ENCODE results near the gene BAG5. TPM values are rescaled to one million over a fixed set of nuclear protein-coding genes. Genes with fewer than 3 reads are reported as not detected.

BAG5 gene
- total RNA-seq, 1 donor from 2014 or later = 32.1 TPM

GRCh38 chr14:103509864-103510723, 52.4 kb downstream of the BAG5 start:
- TF ChIP-seq, protein P1, sequence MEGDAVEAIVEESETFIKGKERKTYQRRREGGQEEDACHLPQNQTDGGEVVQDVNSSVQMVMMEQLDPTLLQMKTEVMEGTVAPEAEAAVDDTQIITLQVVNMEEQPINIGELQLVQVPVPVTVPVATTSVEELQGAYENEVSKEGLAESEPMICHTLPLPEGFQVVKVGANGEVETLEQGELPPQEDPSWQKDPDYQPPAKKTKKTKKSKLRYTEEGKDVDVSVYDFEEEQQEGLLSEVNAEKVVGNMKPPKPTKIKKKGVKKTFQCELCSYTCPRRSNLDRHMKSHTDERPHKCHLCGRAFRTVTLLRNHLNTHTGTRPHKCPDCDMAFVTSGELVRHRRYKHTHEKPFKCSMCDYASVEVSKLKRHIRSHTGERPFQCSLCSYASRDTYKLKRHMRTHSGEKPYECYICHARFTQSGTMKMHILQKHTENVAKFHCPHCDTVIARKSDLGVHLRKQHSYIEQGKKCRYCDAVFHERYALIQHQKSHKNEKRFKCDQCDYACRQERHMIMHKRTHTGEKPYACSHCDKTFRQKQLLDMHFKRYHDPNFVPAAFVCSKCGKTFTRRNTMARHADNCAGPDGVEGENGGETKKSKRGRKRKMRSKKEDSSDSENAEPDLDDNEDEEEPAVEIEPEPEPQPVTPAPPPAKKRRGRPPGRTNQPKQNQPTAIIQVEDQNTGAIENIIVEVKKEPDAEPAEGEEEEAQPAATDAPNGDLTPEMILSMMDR (conservative IDR thresholded peaks at IDR 0.05) = no peak
- no peak overlapping the region for H3K27ac Mint-ChIP-seq (ENCODE audit: unreplicated experiment)
- H3K9me3 Mint-ChIP-seq = no peaks in the 10 kb centered on the region
- DNase-seq (ENCODE audit: low read depth, low spot score) = no peak
- peaks cover 4% of the 10 kb centered on the region for H3K4me1 Mint-ChIP-seq
- peak overlapping the region; percentile 57 for H3K4me3 Mint-ChIP-seq
- peaks cover 11% of the 10 kb centered on the region for H3K36me3 Mint-ChIP-seq (ENCODE audit: low read depth)
- no peaks in the 10 kb centered on the region for H3K27me3 Mint-ChIP-seq (ENCODE audit: low read depth)

DNA sequence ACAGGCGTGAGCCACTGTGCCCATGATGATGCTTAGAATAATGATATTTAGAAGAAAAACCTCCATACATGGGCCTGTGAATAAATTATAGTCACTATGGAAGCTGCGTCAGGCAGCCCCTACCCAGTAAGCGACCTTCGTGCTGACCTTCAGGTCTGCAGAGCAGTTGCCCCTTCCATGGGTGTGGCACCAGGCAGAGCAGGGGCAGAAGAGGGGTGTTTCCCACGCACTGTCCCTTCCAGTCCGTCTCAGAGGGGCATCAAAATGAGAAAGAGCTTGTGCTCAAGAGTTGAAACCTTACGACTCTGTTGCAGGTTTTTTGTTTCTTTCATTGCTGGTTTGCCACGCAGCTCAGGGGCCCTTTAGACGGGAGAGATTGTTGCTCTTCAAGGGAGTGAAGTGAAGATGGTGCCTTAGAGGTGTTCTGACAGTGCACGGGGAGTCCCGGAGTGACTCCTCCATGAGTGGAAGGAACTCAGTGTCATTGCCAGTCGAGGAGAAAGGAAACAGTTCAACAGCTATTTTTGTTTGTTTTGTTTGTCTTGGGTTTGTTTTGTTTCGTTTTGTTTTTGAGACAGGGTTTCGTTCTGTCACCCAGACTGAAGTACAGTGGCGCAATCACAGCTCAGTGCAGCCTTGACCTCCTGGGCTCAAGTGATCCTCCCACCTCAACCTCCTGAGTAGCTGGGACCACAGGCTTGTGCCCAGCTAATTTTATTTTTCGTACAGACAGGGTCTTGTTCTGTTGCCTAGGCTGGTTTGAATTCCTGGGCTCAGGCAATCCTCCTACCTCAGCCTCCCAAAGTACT, 53.7 kb downstream of the BAG5 start:
- TF ChIP-seq, protein P1 (conservative IDR thresholded peaks at IDR 0.05) = no peak
- H3K4me3 Mint-ChIP-seq = peak overlapping the region; percentile 33
- no peak overlapping the region for H3K27ac Mint-ChIP-seq (ENCODE audit: unreplicated experiment)
- no peaks in the 10 kb centered on the region for H3K4me1 Mint-ChIP-seq
- DNase-seq (ENCODE audit: low read depth, low spot score) = no peak
- peaks cover 15% of the 10 kb centered on the region for H3K36me3 Mint-ChIP-seq (ENCODE audit: low read depth)
- no peaks in the 10 kb centered on the region for H3K27me3 Mint-ChIP-seq (ENCODE audit: low read depth)
- no peaks in the 10 kb centered on the region for H3K9me3 Mint-ChIP-seq

DNA sequence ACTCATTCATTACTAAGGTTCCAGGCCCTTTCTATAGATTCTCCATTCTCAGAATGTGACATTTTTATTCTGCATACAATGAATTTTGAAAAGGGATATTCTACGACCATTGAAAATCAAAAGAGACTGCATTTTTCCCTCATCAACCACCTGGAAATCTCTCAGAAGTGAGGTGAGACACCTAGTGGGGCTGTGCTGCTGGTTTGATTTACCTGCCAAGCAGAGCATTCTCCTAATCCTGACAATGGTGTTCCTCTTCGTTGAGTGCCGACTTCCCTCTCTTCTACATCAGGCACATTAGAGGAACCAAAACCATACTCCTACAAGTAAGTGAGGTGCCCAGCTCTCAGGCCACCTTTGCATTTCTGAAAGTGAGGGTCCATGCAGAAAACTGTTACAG, 54.7 kb downstream of the BAG5 start:
- no peaks in the 10 kb centered on the region for H3K27me3 Mint-ChIP-seq (ENCODE audit: low read depth)
- no peak overlapping the region for H3K4me3 Mint-ChIP-seq
- no peaks in the 10 kb centered on the region for H3K9me3 Mint-ChIP-seq
- DNase-seq (ENCODE audit: low read depth, low spot score) = no peak
- peaks cover 22% of the 10 kb centered on the region for H3K36me3 Mint-ChIP-seq (ENCODE audit: low read depth)
- H3K4me1 Mint-ChIP-seq = no peaks in the 10 kb centered on the region
- H3K27ac Mint-ChIP-seq (ENCODE audit: unreplicated experiment) = no peak overlapping the region
- TF ChIP-seq, protein P1 (conservative IDR thresholded peaks at IDR 0.05) = no peak

Other genes starting within 250 kb of the BAG5 start
- gene EIF5, start 228.4 kb downstream of the BAG5 start, total RNA-seq = 458 and 483 TPM in 2 replicates
- gene MARK3, start 177.2 kb downstream of the BAG5 start, total RNA-seq = 98.8 and 109 TPM in 2 replicates
- 961 and 996 TPM in 2 replicates for gene CKB, start 39.8 kb downstream of the BAG5 start, total RNA-seq
- 10.9 and 12.5 TPM in 2 replicates for gene TRMT61A, start 33.5 kb downstream of the BAG5 start, total RNA-seq
- gene COA8, start 303 bp upstream of the BAG5 start, total RNA-seq = 33.7 and 37.2 TPM in 2 replicates
- 173 and 180 TPM in 2 replicates for gene KLC1, start 66.6 kb upstream of the BAG5 start, total RNA-seq
- 50.8 and 53.6 TPM in 2 replicates for gene XRCC3, start 152.8 kb upstream of the BAG5 start, total RNA-seq
- gene ZFYVE21, start 153.2 kb upstream of the BAG5 start, total RNA-seq = 42.0 and 44.0 TPM in 2 replicates